EL (cell line): Measurements from ENCODE around the gene DIRAS1.
A peak's percentile ranks its signal among the peaks of the same experiment; 100 is the strongest.
"Not testable (repeated sequence)": the region's sequence is repeated elsewhere in the genome, so short reads cannot be mapped to it uniquely, and the experiment has no call there.

Source experiments
- DNase-seq: peaks from one replicate; pipeline ENCODE4 v3.0.0-alpha.2; 2016

DIRAS1 gene

GRCh38 chr19:2726160-2726855 lies 5.1 kb upstream of the DIRAS1 start:
- DNase-seq = no peak

GRCh38 chr19:2724148-2724557 lies 3.0 kb upstream of the DIRAS1 start:
- no peak for DNase-seq

- no peak for DNase-seq
Measured at GRCh38 chr19:2723747-2724146, 2.6 kb upstream of the DIRAS1 start.

- DNase-seq = no peak
Measured at GRCh38 chr19:2723345-2723715, 2.2 kb upstream of the DIRAS1 start.

GRCh38 chr19:2722541-2723344 lies 1.6 kb upstream of the DIRAS1 start:
- DNase-seq = peak; percentile 84

- no peak for DNase-seq
Measured at GRCh38 chr19:2721570-2722540, 683 bp upstream of the DIRAS1 start.

GRCh38 chr19:2719920-2720776 lies 1.0 kb downstream of the DIRAS1 start:
- peak; percentile 25 for DNase-seq

GRCh38 chr19:2719232-2719735 lies 1.9 kb downstream of the DIRAS1 start:
- no peak for DNase-seq

GRCh38 chr19:2717638-2718541 lies 3.3 kb downstream of the DIRAS1 start:
- no peak for DNase-seq

GRCh38 chr19:2716722-2717637 lies 4.2 kb downstream of the DIRAS1 start:
- DNase-seq = no peak

GRCh38 chr19:2716275-2716650 lies 4.9 kb downstream of the DIRAS1 start:
- DNase-seq = no peak

GRCh38 chr19:2715470-2716274 lies 5.5 kb downstream of the DIRAS1 start:
- DNase-seq = no peak

GRCh38 chr19:2714531-2715269 lies 6.5 kb downstream of the DIRAS1 start:
- DNase-seq = no peak

- DNase-seq = not testable (repeated sequence)
Measured at GRCh38 chr19:2714102-2714501, 7.1 kb downstream of the DIRAS1 start.

GRCh38 chr19:2713170-2713569 lies 8.0 kb downstream of the DIRAS1 start:
- not testable (repeated sequence) for DNase-seq

- DNase-seq = no peak
Measured at GRCh38 chr19:2711875-2712205, 9.3 kb downstream of the DIRAS1 start.

GRCh38 chr19:2711172-2711874 lies 9.8 kb downstream of the DIRAS1 start:
- peak; percentile 70 for DNase-seq

GRCh38 chr19:2706251-2706650 lies 14.9 kb downstream of the DIRAS1 start:
- DNase-seq = no peak
